GM18507 (cell line): ENCODE measurements around the gene SLC39A9.
A peak's percentile ranks its signal among the peaks of the same experiment; 100 is the strongest.
"Not testable (repeated sequence)": the region's sequence is repeated elsewhere in the genome, so short reads cannot be mapped to it uniquely, and the experiment has no call there.

Experiments used
- DNase-seq: peaks from one replicate; pipeline ENCODE4 v3.0.0; 2011; ENCODE audit warnings: low read depth; ENCODE audit not compliant: insufficient read length; ENCODE audit errors: extremely low spot score
- FAIRE-seq: peaks from 2 replicates; lab custom pipeline; 2011; peaks lifted over from hg19 to GRCh38; lab: Jason Lieb, UNC

Gene SLC39A9

DNA sequence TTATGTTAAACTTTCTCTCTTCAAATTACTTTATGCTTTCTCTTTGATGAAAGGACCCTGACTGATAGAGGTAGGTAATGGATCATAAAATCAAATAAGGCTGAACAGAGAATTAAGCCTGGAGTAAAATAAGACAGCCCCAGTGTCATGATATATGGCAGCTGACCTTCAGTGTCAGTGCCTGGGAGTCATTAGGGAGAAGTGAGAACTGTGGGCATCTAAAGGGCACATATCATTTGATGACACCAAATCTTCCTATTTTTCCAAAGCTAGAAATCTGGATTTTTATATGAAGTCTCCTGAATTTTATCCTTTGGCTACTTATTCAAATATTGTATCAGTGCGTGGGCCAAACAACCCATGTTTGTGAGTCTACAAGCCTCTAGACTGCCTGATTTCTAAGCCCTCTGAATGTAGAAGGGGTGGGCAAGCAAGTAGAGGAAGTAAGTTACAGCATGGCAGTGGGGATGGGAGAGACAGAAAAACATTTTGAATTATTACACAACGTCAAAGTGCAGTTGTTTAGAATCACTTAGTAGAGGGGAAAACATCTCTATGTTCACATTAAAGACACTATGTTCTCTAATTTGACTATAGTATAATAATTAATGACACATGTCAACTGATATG, 10.0 kb downstream of the SLC39A9 start:
- FAIRE-seq (no peak), DNase-seq (no peak)

DNA sequence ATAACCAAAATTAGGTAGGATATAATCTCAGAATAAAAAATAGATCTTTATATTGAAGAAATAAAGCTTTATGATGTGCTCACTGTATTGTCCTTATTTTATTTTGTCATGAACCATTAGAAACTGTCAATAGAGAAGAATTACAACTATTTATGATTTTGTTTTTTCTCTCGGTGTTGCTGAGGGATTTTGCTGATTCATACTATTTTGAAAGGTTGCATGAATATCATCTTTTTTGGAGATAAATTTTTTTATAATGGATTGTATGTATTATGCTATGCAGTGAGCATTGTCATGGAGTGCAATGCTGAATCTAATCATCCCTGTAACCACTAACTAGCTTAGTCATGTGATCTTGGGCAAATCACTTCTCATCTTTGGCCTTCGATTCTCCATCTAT, 15.0 kb downstream of the SLC39A9 start:
- FAIRE-seq: no peak
- DNase-seq: no peak

- DNase-seq, FAIRE-seq: not testable (repeated sequence)
Observed at GRCh38 chr14:69416087-69416486, 17.6 kb downstream of the SLC39A9 start.

DNA sequence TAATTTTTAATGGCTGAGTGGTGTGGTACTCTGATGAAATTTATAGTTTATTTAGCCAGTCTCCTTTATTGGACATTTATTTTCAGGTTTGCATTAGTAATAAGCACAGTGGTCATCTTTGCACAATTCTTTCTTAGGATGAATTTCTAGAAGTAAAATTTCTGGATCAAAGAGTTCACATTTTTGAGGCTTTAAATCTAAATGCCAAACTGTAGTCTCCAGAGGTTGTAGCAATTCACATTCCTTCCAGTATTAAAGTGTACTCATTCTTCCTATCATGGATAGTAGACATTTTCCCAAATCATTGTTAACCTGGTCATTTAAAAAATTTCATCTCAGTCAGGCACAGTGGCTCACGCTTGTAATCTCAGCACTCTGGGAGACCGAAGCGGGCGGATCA, 24.8 kb downstream of the SLC39A9 start:
- DNase-seq: no peak
- no peak for FAIRE-seq

GRCh38 chr14:69424149-69424923, 25.8 kb downstream of the SLC39A9 start:
- FAIRE-seq (no peak), DNase-seq (no peak)

GRCh38 chr14:69427596-69427995, 29.1 kb downstream of the SLC39A9 start:
- FAIRE-seq (no peak), DNase-seq (no peak)

GRCh38 chr14:69428289-69428998, 30.0 kb downstream of the SLC39A9 start:
- FAIRE-seq (peak; percentile 92), DNase-seq (peak; percentile 17)

DNA sequence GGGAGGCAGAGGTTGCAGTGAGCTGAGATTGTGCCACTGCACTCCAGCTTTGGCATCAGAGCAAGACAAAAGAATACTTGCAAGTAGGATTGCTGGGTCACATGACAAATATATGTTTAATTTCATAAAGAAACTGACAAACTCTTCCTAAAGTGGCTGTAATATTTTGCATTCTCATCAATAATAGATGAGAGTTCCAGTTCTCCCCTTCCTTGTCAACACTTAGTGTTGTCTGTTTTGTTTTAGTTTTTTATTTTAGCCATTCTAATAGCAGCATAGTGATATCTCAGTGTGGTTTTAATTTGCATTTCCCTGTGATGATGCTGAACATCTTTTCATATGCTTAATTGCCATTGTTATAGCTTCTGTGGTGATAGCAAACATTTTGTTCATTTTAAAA, 31.2 kb downstream of the SLC39A9 start:
- no peak for FAIRE-seq
- DNase-seq: no peak

- no peak for FAIRE-seq
- DNase-seq: no peak
Observed at GRCh38 chr14:69430306-69430939, 31.9 kb downstream of the SLC39A9 start.

DNA sequence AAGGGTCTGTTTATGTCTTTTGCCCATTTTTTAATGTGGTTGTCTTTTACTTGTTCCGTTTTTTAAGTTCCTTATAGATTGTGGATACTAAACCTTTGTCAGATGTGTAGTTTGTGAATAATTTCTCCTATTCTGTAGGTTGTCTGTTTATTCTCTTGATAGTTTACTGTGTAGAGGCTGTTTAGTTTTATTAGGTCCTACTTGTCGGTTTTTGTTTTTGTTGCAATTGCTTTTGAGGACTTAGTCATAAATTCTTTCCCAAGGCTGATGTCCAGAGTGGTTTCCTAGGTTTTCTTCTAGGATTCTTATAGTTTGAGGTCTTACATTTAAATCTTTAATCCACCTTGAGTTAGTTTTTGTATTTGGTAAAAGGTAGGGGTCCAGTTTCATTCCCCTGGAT, 33.9 kb downstream of the SLC39A9 start:
- DNase-seq: no peak
- no peak for FAIRE-seq

DNA sequence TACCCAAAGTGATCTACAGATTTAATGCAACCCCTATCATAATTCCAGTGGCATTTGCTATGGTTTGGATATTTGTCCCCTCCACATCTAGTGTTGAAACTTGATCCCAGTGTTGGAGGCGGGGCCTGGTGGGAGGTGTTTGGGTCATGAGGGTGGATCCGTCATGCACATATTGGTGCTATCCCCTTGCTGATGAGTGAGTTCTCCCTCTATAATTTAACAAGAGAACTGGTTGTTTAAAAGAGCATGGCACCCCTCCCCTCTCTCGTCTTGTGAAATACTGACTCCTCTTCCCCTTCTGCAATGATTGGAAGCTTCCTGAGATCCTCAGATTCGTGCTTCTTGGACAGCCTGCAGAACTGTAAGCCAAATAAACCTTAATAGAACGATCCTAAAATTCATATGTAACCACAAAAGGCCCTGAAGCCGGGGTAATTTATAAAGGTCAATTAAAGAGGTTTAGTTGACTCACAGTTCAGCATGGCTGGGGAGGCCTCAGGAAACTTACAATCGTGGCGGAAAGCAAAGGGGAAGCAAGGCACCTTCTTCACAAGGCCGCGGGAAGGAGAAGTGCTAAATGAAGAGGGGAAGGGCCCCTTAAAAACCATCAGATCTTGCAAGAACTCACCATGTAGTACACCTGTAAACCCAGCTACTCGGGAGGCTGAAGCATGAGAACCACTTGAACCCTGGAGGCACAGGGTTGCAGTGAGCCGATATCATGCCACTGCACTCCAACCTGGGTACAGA, 41.2 kb downstream of the SLC39A9 start:
- DNase-seq: no peak
- FAIRE-seq: no peak

- DNase-seq (no peak), FAIRE-seq (peak; percentile 86)
Observed at GRCh38 chr14:69441948-69442347, 43.5 kb downstream of the SLC39A9 start.

GRCh38 chr14:69443296-69443805, 44.9 kb downstream of the SLC39A9 start:
- FAIRE-seq: no peak
- DNase-seq: no peak

- no peak for FAIRE-seq
- DNase-seq: no peak
Observed at GRCh38 chr14:69449216-69449615, 50.7 kb downstream of the SLC39A9 start.

DNA sequence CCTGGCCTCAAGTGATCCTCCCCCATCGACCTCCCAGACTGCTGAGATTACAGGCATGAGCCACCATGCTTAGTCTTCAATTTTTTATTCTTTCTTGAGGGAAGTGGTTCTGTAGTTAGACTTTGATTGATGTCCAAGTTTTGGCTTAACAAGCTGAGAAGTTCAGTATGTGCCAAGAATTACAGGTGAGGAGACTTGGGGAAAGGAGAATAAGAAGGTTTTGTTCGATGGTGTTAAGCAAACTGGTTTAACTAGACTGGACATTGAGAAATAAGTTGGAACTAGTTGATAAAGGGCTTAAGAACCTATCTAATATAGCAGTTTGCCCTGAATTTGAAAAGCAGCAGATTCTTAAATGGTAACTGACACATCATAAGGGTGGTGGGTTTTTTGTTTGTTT, 53.4 kb downstream of the SLC39A9 start:
- no peak for FAIRE-seq

DNA sequence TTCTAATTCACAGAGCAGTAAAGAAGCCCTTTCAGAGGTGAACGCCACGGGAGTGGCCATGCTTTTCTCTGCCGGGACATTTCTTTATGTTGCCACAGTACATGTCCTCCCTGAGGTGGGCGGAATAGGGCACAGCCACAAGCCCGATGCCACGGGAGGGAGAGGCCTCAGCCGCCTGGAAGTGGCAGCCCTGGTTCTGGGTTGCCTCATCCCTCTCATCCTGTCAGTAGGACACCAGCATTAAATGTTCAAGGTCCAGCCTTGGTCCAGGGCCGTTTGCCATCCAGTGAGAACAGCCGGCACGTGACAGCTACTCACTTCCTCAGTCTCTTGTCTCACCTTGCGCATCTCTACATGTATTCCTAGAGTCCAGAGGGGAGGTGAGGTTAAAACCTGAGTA, 59.9 kb downstream of the SLC39A9 start:
- FAIRE-seq (no peak), DNase-seq (no peak)

More for the DNA sequence above, 53.4 kb downstream of the SLC39A9 start:
- no peak for DNase-seq

DNA sequence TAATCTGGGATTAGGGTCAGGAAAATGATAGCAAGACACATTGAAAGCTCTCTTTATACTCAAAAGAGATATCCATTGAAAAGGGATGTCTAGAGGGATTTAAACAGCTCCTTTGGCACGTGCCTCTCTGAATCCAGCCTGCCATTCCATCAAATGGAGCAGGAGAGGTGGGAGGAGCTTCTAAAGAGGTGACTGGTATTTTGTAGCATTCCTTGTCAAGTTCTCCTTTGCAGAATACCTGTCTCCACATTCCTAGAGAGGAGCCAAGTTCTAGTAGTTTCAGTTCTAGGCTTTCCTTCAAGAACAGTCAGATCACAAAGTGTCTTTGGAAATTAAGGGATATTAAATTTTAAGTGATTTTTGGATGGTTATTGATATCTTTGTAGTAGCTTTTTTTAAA, 60.6 kb downstream of the SLC39A9 start:
- DNase-seq (no peak), FAIRE-seq (no peak)

DNA sequence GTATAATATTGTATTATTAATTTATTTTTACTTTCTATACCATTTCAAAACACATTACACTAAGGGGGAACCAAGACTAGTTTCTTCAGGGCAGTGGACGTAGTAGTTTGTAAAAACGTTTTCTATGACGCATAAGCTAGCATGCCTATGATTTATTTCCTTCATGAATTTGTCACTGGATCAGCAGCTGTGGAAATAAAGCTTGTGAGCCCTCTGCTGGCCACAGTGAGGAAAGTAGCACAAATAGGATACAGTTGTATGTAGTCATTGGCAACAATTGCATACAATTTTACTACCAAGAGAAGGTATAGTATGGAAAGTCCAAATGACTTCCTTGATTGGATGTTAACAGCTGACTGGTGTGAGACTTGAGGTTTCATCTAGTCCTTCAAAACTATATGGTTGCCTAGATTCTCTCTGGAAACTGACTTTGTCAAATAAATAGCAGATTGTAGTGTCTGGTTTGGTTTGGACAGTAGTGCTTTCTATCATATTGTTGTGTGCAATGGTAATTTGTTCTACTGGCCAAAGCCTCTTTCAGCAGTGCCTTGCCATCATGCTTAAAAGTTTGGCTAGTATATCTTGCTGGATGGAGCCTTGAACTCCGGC, 61.7 kb downstream of the SLC39A9 start:
- DNase-seq (no peak), FAIRE-seq (peak; percentile 84)

GRCh38 chr14:69464379-69464778, 65.9 kb downstream of the SLC39A9 start:
- no peak for FAIRE-seq
- no peak for DNase-seq
